Limb (tissue), 2 donors: ENCODE measurements around the gene MYH9.

Source experiments
- DNase-seq, 2 donors: peaks; one replicate each; pipeline ENCODE4 v3.0.0-alpha.2; 2016; ENCODE audit errors: extremely low spot score in 2 of 2

MYH9 gene

DNA sequence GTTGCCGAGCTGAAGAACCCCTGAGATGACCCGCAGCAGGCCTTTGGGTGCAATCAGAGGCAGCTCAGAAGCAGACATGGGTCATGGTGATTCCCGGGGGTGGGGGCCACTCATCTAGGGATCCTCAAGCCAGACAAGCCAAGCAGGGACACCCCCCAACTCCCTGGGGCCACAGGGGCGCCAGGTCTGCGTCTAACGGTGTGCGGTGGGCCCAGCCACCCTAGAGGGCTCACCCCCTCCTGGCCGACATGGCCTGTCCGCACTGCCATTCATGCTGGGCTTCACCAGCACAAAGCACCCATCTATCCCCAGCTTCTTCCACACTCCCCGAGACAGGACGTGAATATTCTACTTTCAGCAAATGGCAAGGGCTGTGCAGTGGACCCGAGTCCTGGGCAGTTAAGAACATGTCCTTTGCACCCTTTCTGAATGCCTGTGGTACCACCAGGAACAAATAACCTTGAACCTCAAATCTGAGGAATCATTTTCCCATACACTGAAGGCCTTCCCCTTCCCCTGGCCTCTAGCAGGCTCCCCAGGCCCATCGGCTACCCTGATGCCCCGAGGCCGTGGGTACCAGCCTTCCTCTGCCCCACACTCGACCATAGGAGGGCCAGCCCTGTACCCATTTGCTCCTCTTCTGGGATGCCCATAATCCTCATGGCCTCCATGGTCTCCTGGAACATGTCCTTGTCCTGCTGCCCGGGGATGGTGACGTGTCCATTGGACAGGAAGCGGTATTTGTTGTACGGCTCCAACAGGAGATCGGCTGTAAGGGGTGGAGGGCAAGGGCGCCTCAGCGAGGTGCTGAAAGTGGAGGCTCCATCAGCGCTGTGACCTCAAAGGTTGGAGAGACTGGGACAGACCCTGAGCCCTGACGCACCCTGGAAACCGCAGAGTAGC, 67.9 kb downstream of the MYH9 start:
- no peak for DNase-seq

- no peak for DNase-seq
Measured at GRCh38 chr22:36318442-36318841, 69.3 kb downstream of the MYH9 start.

GRCh38 chr22:36317658-36318271, 70.0 kb downstream of the MYH9 start:
- no peak for DNase-seq

DNA sequence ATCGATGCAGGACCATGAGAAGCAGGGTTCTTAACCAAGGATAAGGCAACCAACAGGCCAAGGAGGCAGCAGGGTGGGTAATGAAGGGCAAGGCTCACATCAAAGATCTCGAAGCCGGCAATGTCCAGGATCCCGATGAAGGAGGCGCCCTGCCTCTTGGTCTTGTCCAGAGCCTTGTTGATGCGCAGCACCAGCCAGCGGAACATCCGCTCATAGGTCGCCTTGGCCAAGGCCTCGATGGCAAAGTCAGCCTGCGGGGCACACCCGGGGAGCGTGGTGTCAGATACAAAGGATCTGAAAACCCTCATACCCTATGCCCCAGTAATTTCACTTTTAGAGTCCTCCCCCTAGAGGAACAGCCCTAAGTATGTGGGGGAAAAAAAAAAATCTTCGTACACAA, 71.3 kb downstream of the MYH9 start:
- DNase-seq, result no peak

- no peak for DNase-seq
Measured at GRCh38 chr22:36315325-36315724, 72.4 kb downstream of the MYH9 start.

DNA sequence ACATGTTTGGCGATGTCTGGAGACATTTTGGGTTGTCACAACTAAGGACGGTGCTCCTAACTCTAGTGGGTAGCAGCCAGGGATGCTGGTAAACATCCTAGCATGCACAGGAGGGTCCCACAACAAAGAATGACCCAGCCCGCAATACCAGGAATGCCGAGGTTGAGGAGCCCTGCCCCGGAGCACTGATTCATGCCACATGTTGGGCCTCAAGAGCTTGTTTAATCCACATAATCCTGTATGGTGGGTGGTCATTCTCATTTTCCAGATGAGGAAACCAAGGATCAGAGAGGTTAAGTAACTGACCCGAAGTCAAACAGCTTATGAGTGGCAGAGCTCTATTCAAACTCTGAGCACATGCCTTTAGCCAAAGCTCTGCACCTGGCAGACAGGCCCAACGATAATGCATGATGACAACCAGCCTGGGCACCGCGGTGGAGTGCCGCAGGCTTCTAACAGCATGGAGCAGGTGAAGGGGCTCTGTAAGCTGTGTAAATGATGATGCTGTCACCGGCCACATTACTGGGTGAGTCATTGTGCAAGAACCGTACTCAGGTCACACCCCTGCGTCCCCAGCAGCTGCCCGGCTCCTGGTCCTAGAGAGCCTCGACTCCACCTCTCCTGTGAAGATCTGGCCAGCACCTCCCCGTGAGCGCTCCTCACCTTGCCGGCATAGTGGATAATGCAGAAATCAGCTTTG, 76.2 kb downstream of the MYH9 start:
- no peak for DNase-seq

- no peak for DNase-seq
Measured at GRCh38 chr22:36308880-36309279, 78.9 kb downstream of the MYH9 start.

GRCh38 chr22:36306227-36306626, 81.5 kb downstream of the MYH9 start:
- no peak for DNase-seq

DNA sequence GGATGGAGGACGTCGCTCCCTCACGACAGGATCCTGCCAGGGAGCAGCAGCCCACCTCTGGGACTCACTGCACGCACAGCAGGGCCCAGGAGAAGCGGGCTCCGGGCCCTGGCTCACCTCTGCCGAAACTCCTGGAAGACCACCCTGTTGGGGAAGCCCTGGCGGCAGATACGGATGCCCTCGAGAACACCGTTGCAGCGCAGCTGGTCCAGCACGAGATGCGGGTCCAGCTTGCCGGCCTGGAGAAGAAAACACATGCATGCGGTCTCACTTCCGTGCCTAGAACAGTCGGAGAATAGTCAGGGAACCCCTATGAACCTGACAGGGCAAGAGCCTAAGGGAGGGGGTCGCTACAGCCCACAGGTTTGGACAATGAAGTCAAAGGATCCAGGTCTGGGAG, 82.0 kb downstream of the MYH9 start:
- no peak for DNase-seq

DNA sequence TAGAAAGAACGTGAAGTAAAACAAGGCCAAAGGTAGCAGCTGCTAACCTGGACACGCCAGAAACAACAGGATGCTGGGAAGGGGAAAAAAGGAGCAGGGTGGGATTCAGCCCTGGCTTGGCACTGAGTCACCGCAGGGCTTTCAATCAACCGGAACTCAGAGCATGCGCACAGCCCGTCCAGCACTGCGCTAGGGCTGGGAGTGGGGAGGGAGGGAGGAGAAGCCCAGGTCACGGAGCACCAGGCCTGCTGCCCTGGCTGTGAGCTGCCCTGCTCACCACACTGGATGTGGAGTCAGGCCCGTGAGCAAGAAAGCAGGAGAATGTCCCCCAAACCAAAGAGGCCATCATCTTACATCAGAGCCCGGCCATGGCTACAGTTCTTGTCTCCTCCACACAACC, 83.3 kb downstream of the MYH9 start:
- DNase-seq, result peak in 1 of 2 donors; percentile 20

GRCh38 chr22:36303874-36304273, 83.9 kb downstream of the MYH9 start:
- peak in 1 of 2 donors; percentile 22 for DNase-seq

GRCh38 chr22:36303115-36303467, 84.7 kb downstream of the MYH9 start:
- peak in 1 of 2 donors; percentile 25 for DNase-seq

- peak in 1 of 2 donors; percentile 26 for DNase-seq
Measured at GRCh38 chr22:36302439-36303114, 85.2 kb downstream of the MYH9 start.

GRCh38 chr22:36301851-36302250, 85.9 kb downstream of the MYH9 start:
- DNase-seq, result no peak

GRCh38 chr22:36301384-36301828, 86.4 kb downstream of the MYH9 start:
- DNase-seq, result peak; percentile 51 to 84

DNA sequence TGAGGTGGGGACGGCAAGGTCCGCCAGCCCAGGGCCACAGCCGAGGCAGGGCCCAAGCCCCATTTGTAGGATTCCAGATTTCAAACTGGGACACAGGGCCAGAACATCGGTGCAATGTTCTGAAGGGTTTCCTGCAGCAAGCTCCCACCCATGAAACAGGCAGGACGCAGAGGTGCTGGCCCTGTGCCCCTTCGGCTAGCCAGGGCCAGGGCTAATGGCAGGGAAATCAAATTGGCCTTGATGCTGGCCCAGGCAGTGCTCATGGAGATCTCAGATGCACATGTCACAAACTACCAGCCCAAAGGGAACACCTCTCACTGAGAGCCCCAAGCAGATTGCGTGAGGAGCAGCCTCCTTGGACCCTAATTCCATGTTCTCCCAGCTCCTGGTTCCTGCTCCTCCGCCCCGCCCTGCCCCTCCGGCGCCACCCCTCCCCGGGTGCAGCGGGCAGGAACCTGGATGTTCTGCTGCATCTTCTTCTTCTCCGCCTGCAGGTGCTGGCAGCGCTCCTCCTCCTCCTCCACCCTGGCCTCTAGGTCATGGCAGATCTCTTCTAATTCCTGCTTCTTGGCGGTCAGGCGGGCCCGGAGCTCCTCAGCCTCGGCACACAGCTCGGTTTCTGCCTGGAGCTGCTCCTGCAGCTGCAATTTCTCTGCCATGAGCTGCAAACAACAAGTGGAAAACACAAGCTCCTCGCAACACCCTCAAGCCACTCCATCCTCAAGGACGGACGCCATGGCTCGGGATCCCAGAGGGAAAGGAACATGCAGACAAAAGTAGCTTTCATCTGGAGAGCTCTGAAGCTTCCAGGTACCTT, 87.2 kb downstream of the MYH9 start:
- no peak for DNase-seq

- DNase-seq, result no peak
Measured at GRCh38 chr22:36299911-36300310, 87.9 kb downstream of the MYH9 start.

- DNase-seq, result no peak
Measured at GRCh38 chr22:36299295-36299694, 88.5 kb downstream of the MYH9 start.

- no peak for DNase-seq
Measured at GRCh38 chr22:36298601-36299000, 89.2 kb downstream of the MYH9 start.

- DNase-seq, result no peak
Measured at GRCh38 chr22:36298118-36298517, 89.6 kb downstream of the MYH9 start.

GRCh38 chr22:36297568-36297967, 90.2 kb downstream of the MYH9 start:
- no peak for DNase-seq
